Loucy (cell line): ENCODE measurements around the gene BANF2.

ENCODE experiments used
- H2AFZ ChIP-seq: fragments of 200-600 bp; sonication (generic); 2 replicates; pipeline ENCODE4 v1.6.0; 2016; ENCODE audit warnings: antibody characterized with exemption, mild to moderate bottlenecking, low read length, moderate library complexity
- H3F3A ChIP-seq: fragments of 200-600 bp; 2 replicates; pipeline ENCODE4 v1.6.0; 2016; ENCODE audit warnings: antibody characterized with exemption, low read depth, mild to moderate bottlenecking
- H3K27me3 ChIP-seq: fragments of 200-600 bp; sonication (generic); 2 replicates; pipeline ENCODE4 v1.6.1; 2014; ENCODE audit warnings: low read length, mild to moderate bottlenecking; ENCODE audit not compliant: insufficient read depth, poor library complexity, severe bottlenecking
- H3K36me3 ChIP-seq: fragments of 200-600 bp; sonication (generic); 2 replicates; pipeline ENCODE4 v1.6.1; 2016; ENCODE audit warnings: low read length; ENCODE audit not compliant: insufficient read depth
- H3K4me1 ChIP-seq: fragments of 200-600 bp; sonication (generic); 2 replicates; pipeline ENCODE4 v1.5.1; 2014; ENCODE audit warnings: low read length, mild to moderate bottlenecking; ENCODE audit not compliant: insufficient read depth, poor library complexity, severe bottlenecking
- H3K4me2 ChIP-seq: fragments of 200-600 bp; sonication (generic); 2 replicates; pipeline ENCODE4 v1.6.0; 2014; ENCODE audit warnings: antibody characterized with exemption, low read length, low read depth, mild to moderate bottlenecking; ENCODE audit not compliant: poor library complexity, severe bottlenecking
- H3K4me3 ChIP-seq: fragments of 200-600 bp; sonication (generic); 2 replicates; pipeline ENCODE4 v1.5.1; 2014; ENCODE audit warnings: low read length, mild to moderate bottlenecking, mixed read lengths; ENCODE audit not compliant: poor library complexity, severe bottlenecking
- H3K79me2 ChIP-seq: fragments of 200-600 bp; sonication (generic); 2 replicates; pipeline ENCODE4 v1.6.1; 2014; ENCODE audit warnings: low read length; ENCODE audit not compliant: insufficient read depth
- H3K9ac ChIP-seq: fragments of 200-600 bp; sonication (generic); 2 replicates; pipeline ENCODE4 v1.6.0; 2014; ENCODE audit warnings: mild to moderate bottlenecking, low read depth, low read length, moderate library complexity; ENCODE audit not compliant: poor library complexity, severe bottlenecking
- H3K9me2 ChIP-seq: fragments of 200-600 bp; sonication (generic); replicated peaks from 2 replicates; pipeline ENCODE4 v1.6.1; 2016; ENCODE audit warnings: low read depth, low read length, mixed read lengths
- H3K9me3 ChIP-seq: fragments of 200-600 bp; sonication (generic); 2 replicates; pipeline ENCODE4 v1.6.1; 2014; ENCODE audit warnings: mild to moderate bottlenecking, antibody characterized with exemption, low read length, low read depth; ENCODE audit not compliant: insufficient read depth
- H4K20me1 ChIP-seq: fragments of 200-600 bp; sonication (generic); 2 replicates; pipeline ENCODE4 v1.6.0; 2014; ENCODE audit warnings: antibody characterized with exemption, low read length, mild to moderate bottlenecking; ENCODE audit not compliant: insufficient read depth, poor library complexity, severe bottlenecking
- EZH2phosphoT487 ChIP-seq: fragments of 200-600 bp; IDR thresholded peaks from 2 replicates; pipeline ENCODE4 v1.6.1; 2018; ENCODE audit warnings: antibody characterized with exemption, mild to moderate bottlenecking, moderate library complexity, borderline replicate concordance
- TF ChIP-seq, protein P1 (sequence below): fragments of 200-600 bp; sonication (generic); conservative IDR thresholded peaks from 2 replicates; pipeline ENCODE4 v1.5.1; 2014; ENCODE audit warnings: mild to moderate bottlenecking, antibody characterized with exemption, low read length

Gene BANF2

DNA sequence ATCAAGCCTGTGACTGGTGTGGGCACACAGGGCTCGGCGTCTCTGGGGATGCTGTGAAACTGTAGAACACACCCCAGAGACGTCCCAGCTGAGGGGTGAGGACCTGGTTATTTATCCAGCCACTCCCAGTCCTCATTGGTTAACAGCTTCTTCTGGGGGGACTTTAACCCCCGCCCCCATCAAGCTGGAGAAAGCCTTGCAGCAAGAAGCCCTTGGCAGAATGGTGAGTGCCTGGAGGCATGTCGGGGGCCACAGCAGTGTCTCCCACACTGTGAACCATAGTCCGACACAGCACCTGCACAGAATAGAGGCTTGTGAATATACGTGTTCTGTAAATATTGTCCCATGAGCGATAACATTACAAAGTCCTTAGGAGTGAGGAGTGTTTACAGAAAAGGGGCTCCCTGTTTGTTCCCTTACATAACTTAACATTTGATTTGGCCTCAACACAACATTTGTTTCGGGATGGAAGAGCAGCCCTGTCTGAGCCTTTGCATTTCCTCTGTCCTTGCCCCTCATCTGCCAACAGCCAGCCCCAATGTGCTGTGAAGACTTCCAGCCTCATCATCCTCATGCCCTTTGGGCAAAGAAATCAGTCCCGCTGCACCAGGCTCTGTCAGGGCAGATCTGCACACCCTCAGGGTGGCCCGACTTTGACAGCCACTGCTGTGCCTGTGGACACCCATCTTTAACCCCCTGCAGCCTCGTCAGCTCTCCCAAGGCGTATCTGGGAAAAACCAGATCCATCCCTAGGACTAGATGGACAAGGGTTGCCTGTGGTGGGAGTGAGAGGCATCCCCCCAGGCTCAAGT lies 15.5 kb upstream of the BANF2 start:
- no peak for TF ChIP-seq EZH2phosphoT487
- TF ChIP-seq, protein P1, sequence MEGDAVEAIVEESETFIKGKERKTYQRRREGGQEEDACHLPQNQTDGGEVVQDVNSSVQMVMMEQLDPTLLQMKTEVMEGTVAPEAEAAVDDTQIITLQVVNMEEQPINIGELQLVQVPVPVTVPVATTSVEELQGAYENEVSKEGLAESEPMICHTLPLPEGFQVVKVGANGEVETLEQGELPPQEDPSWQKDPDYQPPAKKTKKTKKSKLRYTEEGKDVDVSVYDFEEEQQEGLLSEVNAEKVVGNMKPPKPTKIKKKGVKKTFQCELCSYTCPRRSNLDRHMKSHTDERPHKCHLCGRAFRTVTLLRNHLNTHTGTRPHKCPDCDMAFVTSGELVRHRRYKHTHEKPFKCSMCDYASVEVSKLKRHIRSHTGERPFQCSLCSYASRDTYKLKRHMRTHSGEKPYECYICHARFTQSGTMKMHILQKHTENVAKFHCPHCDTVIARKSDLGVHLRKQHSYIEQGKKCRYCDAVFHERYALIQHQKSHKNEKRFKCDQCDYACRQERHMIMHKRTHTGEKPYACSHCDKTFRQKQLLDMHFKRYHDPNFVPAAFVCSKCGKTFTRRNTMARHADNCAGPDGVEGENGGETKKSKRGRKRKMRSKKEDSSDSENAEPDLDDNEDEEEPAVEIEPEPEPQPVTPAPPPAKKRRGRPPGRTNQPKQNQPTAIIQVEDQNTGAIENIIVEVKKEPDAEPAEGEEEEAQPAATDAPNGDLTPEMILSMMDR: no peak
- Histone ChIP-seq H2AFZ (no peak overlapping the region), H3K9ac (no peak overlapping the region)

DNA sequence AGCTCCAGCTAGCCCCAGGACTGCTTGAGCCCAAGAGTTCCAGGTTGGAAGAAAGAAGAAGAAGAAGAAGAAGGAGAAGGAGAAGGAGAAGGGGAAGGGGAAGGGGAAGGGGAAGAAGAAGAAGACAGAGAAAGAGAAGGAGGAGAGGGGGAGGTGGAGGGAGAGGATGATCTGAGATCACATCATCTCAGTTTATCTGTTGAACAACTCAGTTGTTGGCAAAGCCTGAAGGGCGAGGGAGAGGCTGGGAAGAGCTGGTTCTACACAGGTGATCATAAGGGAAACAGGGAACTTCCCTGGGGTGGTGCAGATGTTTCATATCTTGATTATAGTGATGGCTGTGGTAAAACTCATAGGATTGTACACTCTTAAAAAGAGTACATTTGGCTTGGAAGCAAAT lies 14.6 kb upstream of the BANF2 start:
- H3K27me3 ChIP-seq: no peaks in the 10 kb centered on the region

More for the DNA sequence above, 15.5 kb upstream of the BANF2 start:
- no peaks in the 10 kb centered on the region for H3K9me3 ChIP-seq
- no peak overlapping the region for H3K4me2 ChIP-seq
- H3K4me3 ChIP-seq: no peak overlapping the region
- no peaks in the 10 kb centered on the region for H3F3A ChIP-seq
- H3K36me3 ChIP-seq: no peaks in the 10 kb centered on the region
- H3K27me3 ChIP-seq: no peaks in the 10 kb centered on the region
- peaks cover 17% of the 10 kb centered on the region for H3K79me2 ChIP-seq
- H3K9me2 ChIP-seq: no peaks in the 10 kb centered on the region
- peaks cover 19% of the 10 kb centered on the region for H3K4me1 ChIP-seq
- peaks cover 16% of the 10 kb centered on the region for H4K20me1 ChIP-seq

DNA sequence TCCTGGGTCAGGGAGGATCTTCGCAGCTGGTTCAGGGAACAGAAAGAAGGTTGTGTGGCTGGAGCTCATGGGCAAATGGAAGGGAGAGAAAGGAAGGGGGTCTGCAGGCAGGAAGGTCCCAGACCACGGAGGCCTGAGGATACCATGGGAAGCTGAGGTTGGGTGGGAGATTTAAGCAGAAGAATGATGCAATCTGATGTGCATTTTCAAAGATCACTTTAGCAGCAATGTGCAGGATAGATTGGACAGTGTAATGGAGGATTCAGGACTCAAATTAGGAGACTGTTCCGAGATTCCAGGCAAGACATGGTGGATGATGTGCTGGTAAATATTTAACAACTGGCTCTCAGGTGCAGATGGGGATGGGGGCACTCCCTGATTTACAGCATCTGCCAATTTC lies 12.0 kb upstream of the BANF2 start:
- no peaks in the 10 kb centered on the region for H4K20me1 ChIP-seq
- H3K79me2 ChIP-seq: no peaks in the 10 kb centered on the region
- TF ChIP-seq, protein P1: no peak
- no peak for TF ChIP-seq EZH2phosphoT487
- H3F3A ChIP-seq: no peaks in the 10 kb centered on the region
- H3K4me1 ChIP-seq: peaks cover 2% of the 10 kb centered on the region
- H3K9ac ChIP-seq: no peak overlapping the region
- no peaks in the 10 kb centered on the region for H3K9me2 ChIP-seq
- no peak overlapping the region for H3K4me3 ChIP-seq
- no peak overlapping the region for H3K4me2 ChIP-seq
- no peaks in the 10 kb centered on the region for H3K27me3 ChIP-seq
- no peak overlapping the region for H2AFZ ChIP-seq
- H3K9me3 ChIP-seq: 0 out of 2 replicates have a peak, but pooled peaks cover 3% of the 10 kb centered on the region
- no peaks in the 10 kb centered on the region for H3K36me3 ChIP-seq

More for the DNA sequence above, 14.6 kb upstream of the BANF2 start:
- Histone ChIP-seq H3K9ac (no peak overlapping the region), H2AFZ (no peak overlapping the region), H4K20me1 (peaks cover 7% of the 10 kb centered on the region), H3K36me3 (no peaks in the 10 kb centered on the region), H3K4me1 (peaks cover 10% of the 10 kb centered on the region), H3K4me3 (no peak overlapping the region), H3K4me2 (no peak overlapping the region), H3K9me2 (no peaks in the 10 kb centered on the region), H3F3A (no peaks in the 10 kb centered on the region), H3K9me3 (no peaks in the 10 kb centered on the region), H3K79me2 (peaks cover 8% of the 10 kb centered on the region)
- TF ChIP-seq, protein P1: no peak
- no peak for TF ChIP-seq EZH2phosphoT487
